Left forelimb (tissue), 1 donor: ENCODE data around the gene SOX30.

Source experiments
- DNase-seq: peaks from one replicate; pipeline ENCODE4 v3.0.0-alpha.2; 2018; ENCODE audit warnings: low spot score

Gene SOX30

DNA sequence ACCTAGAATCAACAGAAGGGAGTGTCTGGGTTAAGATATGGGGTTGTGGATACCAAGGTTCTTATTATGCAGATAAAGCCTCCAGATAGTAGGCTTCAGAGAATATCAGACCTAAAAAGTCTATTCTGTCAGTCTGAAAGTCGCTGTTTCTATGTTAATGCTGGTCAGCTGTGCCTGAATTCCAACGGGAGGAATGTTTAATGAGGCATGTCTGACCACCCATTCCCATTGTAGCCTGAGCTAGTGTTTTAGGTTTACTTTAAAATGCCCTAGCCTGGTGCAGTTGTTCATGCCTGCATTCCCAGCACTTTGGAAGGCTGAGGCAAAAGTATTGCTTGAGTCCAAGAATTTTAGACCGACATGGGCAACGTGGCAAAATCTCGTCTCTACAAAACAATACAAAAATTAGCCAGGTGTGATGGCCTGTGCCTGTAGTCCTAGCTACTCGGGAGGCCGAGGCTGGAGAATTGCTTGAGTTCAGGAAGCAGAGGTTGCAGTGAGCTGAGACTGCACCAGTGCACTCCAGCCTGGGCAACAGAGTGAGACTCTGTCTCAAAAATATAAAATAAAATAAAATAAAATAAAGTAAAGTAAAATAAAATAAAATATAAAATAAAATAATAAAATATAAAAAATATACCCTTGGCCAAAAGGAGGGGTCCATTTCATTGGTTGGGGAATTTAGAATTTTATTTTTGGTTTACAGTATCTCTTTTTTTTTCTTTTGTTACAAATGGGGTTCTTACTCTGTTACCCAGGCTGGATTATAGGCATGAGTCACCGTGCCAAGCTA, 7.8 kb upstream of the SOX30 start:
- no peak for DNase-seq

DNA sequence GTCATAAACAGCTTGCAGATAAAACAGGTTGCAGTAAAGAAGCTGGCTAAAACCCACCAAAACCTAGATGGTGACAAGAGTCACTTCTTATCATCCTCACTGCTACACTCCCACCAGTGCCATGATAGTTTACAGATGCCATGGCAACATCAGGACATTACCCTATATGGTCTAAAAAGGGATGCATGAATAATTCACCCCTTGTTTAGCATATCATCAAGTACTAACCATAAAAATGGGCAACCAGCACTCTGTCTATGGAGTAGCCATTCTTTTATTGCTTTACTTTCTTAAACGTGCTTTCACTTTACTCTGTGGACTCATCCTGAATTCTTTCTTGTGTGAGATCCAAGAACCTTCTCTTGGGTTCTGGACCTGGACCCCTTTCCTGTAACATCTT, 6.7 kb upstream of the SOX30 start:
- no peak for DNase-seq

GRCh38 chr5:157657516-157657915, 5.3 kb upstream of the SOX30 start:
- DNase-seq = no peak

DNA sequence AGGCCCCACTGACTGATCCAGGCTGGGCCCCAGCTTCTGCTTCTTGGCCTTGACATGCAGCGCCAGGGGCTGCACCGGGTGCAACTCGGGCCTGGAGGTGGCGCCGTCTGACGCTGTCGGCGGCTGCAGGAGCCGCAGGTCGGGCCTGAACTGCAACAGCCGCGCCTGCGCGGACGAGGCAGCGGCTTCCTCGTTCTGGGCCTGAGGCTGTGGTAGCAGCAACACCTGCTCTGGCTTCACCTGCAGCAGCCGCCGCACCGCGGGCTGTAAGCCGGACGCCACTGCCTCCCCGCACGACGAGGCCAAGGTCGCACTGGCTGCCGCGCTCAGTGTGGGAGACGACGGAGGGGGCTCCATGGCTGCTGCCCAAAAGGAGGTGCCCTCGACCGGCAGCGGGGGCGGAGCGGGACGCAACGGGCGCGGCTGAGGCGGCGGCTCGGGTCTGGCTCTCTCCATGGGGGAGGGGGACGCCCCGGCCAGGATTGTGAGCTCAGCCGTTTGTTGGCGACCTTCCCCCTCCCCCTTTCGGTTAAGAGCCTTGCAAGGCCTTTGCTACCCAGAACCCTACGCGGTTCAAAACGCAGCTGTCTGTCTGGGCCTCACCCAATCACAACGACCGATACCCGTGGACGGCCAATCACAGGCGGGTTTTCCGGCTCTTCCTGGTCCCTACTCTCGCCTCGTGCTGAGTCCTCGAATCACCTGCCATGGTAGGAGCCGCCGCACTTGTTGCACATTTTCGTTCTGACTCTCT, 438 bp downstream of the SOX30 start:
- peak; percentile 77 for DNase-seq

DNA sequence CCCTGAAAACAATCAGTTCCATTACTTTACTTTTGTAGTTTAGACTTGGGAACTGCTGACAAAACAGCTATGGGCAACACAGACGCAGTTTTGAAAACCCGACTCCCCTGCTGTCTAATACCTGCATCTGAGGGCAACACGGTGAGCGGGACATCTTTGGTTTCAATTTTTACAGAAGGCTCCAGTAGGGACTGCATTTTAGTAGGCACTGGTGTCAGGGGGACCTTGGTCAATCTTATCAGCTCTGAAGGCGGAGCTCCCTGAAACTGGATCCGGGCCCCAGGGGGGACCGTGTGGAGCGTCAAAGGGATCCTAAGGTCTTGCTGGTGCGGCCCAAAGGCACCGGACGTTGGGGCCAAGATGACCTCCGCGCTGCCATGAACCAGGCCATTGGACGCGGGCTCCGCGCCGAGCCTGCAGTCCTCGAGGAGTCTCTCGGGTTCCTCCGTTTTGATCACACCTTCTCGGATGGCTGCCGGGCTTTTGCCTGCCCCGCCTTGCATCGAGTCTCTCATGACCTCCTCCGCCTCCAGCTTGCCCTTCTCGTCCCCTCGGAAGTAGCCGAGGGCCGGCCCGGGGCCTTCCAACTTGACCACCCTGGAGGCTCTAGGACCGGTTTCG, 1.1 kb downstream of the SOX30 start:
- DNase-seq = no peak

- no peak for DNase-seq
Measured at GRCh38 chr5:157649101-157649500, 3.1 kb downstream of the SOX30 start.

DNA sequence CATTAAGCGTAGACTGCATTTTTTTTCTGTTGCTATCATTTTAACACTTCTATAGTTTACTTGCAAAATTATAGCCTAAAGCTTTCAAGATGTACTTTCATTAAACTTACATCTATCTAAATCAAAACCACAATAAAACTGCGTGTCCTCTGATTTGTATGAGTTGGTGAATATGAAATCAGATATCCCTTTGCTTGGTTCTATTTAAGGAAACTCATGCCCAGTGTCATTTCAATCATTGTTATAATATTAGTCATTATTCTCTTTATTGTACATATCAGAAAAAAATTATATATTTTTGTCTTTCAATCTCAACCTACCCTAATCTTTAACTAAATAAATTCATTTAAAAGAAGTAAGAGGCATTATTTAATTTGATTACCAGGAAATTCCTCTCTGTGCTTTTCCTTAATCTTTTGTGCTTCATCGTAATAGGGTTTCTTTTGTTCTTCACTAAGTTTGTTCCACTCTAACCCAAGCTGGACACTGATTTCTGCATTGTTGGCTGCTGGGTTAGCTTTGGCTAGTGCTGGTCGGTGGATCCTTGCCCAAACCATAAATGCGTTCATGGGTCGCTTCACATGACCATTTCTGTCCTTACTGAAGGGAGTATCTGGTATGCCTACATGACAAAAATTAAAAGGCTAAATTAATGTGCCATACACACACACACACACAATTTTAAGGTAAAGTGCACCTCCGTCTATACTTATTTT, 3.8 kb downstream of the SOX30 start:
- DNase-seq = no peak

DNA sequence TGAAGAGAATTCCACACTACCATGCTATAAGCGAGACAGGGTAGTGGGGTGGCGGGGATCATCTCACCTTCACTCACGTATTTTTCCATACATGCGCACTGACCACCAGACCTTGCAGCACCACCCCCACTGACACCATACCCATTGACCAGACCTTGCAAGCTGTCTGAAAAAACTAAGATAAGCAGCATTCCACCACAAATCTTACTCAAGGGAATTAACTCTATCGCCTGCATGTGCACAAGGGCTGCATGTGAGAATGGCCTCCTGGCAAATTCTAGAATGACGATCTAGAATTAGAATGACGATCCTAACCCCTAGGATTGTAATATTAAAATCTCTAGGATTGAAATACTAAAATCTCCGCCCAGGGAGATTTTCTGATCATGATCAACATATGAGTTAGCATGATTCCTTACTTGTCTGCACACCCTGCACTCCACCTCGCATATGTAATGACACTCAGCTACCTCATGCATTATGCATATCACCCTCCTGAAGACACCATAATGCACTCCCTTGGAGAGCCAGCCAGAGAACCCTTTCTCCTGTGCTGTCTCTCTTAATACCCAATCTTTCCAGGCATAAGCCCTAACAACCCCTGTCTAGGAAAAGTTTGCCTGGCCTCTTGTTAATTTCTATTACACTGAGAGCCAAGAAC, 11.7 kb downstream of the SOX30 start:
- no peak for DNase-seq

DNA sequence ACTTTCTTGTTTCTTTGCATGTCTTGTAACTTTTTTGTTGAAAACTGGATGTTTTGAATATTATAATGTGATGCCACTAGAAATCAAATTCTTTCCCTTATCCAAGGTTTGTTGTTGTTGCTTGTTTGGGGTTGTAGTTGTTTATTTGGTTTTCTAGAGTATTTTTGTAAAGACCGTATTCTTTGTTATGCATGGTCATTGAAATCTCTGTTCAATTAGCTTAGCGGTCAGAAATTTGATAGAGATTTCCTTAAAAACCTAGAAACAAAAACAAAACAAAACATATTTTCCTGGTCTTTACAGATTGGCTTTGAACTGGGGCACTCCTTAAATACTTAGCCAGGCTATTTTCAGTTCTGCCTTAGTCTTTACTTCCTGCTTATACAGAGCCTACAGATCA, 21.9 kb downstream of the SOX30 start:
- DNase-seq = no peak

GRCh38 chr5:157626831-157627230, 25.4 kb downstream of the SOX30 start:
- no peak for DNase-seq

DNA sequence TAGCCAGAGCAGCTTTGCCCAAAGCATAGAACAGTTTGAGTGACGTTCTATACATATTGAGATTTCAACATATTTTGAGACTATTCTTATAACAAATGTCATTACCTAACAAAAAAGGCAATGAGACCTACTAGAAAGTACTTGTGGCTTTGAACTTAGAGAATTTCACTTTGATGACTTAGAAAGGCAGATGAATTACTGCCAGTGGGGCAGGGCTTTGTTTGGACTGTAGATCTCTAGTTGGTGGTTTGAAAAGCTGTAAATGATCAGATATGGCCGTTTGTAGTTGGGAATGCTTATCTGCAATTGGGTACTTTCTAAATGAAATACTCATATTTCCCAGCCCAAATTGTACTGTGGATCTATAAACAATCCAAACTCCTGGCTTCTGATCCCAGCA, 28.1 kb downstream of the SOX30 start:
- no peak for DNase-seq

DNA sequence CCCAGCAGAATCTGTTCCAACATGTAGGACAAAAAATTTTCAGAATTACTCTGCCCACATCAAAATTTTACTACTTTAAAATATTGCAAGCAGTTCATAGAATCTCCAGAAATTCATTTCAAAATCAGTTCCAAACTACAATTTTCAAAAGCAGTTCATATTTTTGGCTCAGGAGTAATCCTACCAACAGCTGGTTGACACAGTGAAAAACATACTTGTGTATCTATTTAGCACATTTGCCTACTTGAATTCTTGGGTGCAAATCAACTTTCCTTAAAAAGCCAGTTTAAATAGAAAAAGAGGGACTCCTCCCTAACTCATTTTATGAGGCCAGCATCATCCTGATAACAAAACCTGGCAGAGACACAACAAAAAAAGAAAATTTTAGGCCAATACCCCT, 31.5 kb downstream of the SOX30 start:
- DNase-seq = no peak

DNA sequence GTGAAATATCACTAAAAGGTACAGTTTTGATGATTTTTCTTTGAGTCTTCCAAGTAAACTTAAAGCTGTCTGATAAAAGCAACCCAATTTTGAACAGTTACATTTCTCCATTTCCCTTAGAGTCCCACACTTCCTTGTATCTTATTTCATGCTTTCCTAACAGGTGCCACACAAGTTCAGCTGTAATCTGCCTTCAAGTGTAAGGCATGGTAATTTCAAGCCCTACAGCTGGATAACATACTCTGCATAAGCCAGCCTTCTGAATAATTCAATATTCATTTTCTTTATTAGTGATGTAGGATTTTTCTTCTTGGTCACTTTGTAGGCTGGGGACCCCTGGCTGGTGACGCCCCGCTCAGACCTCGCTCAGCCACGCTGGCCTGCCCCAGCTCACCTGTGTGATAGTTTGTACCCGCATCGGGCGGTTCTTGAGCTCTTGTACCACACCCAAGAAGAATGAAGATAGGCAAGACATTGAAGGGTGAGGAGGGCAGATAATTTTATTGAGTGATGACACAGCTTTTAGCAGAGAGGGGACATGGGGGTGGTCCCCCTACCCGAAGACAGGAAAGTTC, 34.0 kb downstream of the SOX30 start:
- DNase-seq = no peak

GRCh38 chr5:157616785-157617184, 35.5 kb downstream of the SOX30 start:
- DNase-seq = no peak

DNA sequence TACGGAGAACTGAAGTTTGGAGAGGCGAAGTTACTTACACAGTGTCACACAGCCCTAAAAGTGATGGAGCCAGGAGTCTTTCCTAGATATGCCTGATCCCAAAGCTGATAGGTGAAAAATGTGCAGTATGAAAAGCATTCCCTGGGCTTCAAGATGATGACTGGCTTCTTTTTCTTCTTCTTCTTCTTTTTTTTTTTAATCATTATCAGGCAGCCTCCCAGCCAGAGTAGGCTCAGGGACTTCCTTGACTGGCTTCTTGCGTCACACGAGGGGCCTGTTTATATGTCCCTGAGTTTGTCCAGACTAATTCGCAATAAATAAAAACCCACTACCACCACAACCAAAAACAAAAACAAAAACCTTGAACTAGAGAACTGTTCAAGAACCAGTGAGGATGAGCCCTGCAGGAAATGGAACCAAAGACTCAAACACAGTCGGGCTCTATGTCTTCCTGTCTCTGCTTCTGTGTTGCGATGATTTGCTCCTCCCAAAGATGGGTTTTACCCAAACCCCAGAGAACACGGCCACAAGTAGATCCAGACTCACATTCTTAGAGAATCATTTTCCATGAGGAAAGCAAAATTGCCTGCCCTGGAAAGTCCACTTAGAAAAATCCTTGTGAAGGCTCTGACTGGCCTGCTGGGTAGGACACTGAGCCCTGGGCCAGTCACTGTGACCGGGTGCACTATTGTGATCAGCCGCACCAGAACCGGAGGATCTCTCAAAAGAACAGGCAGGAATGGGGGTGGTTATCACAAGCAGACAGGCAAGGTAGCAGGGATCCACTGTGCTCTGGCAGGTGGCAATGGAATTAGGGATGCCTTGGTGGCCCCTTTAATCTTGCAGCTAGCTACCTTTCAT, 38.6 kb downstream of the SOX30 start:
- DNase-seq = no peak

- DNase-seq = no peak
Measured at GRCh38 chr5:157612581-157612980, 39.7 kb downstream of the SOX30 start.

GRCh38 chr5:157611571-157612476, 40.4 kb downstream of the SOX30 start:
- no peak for DNase-seq

GRCh38 chr5:157610990-157611389, 41.2 kb downstream of the SOX30 start:
- no peak for DNase-seq

- DNase-seq = no peak
Measured at GRCh38 chr5:157608972-157609565, 43.2 kb downstream of the SOX30 start.
